Transverse colon (tissue), 4 donors: ENCODE results near the gene LARP6.

Experiments used
- POLR2A ChIP-seq: fragments of 450-650 bp; IDR thresholded peaks from one replicate; pipeline ENCODE4 v1.6.1; 2016; ENCODE audit warnings: antibody characterized with exemption, mild to moderate bottlenecking, moderate library complexity
- POLR2AphosphoS5 ChIP-seq, 3 donors: sonication (generic); formaldehyde crosslinking; IDR thresholded peaks; one replicate each; pipeline ENCODE4 v1.6.1; 2016; ENCODE audit warnings: antibody characterized with exemption in 3 of 3
- TF ChIP-seq, protein P1 (sequence below), 5 experiments: fragments of 200-600 bp in 3 of 5; fragments of 450-650 bp in 2 of 5; sonication (generic) in 3 of 5; IDR thresholded peaks; 1 replicate in 2 of 5; 2 replicates in 3 of 5; pipeline ENCODE4 v1.5.1; 2016 to 2017; ENCODE audit warnings: antibody characterized with exemption in 5 of 5, inconsistent platforms in 3 of 5, mild to moderate bottlenecking in 2 of 5, moderate library complexity in 1 of 5

- TF ChIP-seq POLR2A, result no peak
- TF ChIP-seq, protein P1, sequence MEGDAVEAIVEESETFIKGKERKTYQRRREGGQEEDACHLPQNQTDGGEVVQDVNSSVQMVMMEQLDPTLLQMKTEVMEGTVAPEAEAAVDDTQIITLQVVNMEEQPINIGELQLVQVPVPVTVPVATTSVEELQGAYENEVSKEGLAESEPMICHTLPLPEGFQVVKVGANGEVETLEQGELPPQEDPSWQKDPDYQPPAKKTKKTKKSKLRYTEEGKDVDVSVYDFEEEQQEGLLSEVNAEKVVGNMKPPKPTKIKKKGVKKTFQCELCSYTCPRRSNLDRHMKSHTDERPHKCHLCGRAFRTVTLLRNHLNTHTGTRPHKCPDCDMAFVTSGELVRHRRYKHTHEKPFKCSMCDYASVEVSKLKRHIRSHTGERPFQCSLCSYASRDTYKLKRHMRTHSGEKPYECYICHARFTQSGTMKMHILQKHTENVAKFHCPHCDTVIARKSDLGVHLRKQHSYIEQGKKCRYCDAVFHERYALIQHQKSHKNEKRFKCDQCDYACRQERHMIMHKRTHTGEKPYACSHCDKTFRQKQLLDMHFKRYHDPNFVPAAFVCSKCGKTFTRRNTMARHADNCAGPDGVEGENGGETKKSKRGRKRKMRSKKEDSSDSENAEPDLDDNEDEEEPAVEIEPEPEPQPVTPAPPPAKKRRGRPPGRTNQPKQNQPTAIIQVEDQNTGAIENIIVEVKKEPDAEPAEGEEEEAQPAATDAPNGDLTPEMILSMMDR (IDR thresholded peaks at IDR 0.05), result no peak
- no peak for TF ChIP-seq POLR2AphosphoS5 (IDR thresholded peaks at IDR 0.05)
These were observed 56.5 kb downstream of the LARP6 start for GRCh38 chr15:70797464-70797863.
